Muscle layer of colon (tissue), 2 donors: ENCODE results near the gene SERPINB3.
"Not testable (repeated sequence)": the region's sequence is repeated elsewhere in the genome, so short reads cannot be mapped to it uniquely, and the experiment has no call there.

Experiments used
- H3K27ac ChIP-seq: one replicate; pipeline ENCODE4 v1.7.0; 2013; ENCODE audit warnings: low read depth, mild to moderate bottlenecking, low read length, moderate library complexity
- H3K27me3 ChIP-seq, 2 donors: one replicate each; pipeline ENCODE4 v1.7.0; 2013; ENCODE audit warnings: low read length in 2 of 2, mild to moderate bottlenecking in 2 of 2; ENCODE audit not compliant: insufficient read depth in 2 of 2, control insufficient read depth in 1 of 2
- H3K36me3 ChIP-seq: one replicate; pipeline ENCODE4 v1.7.0; 2013; ENCODE audit warnings: mild to moderate bottlenecking, low read length; ENCODE audit not compliant: insufficient read depth
- H3K4me1 ChIP-seq: one replicate; pipeline ENCODE4 v1.7.0; 2013; ENCODE audit warnings: mild to moderate bottlenecking, low read length; ENCODE audit not compliant: insufficient read depth
- H3K4me3 ChIP-seq, 2 donors: one replicate each; pipeline ENCODE4 v1.7.0; 2013; ENCODE audit warnings: low read length in 2 of 2, low read depth in 1 of 2, mild to moderate bottlenecking in 1 of 2, moderate library complexity in 1 of 2
- H3K9ac ChIP-seq: one replicate; pipeline ENCODE4 v1.7.0; 2013; ENCODE audit warnings: low read length
- H3K9me3 ChIP-seq: one replicate; pipeline ENCODE4 v1.7.0; 2013; ENCODE audit warnings: mild to moderate bottlenecking, low read length
- donor health status: abdominal sarcoma.
- donor health status: Adenocarcinoma of cecum.

Gene SERPINB3

DNA sequence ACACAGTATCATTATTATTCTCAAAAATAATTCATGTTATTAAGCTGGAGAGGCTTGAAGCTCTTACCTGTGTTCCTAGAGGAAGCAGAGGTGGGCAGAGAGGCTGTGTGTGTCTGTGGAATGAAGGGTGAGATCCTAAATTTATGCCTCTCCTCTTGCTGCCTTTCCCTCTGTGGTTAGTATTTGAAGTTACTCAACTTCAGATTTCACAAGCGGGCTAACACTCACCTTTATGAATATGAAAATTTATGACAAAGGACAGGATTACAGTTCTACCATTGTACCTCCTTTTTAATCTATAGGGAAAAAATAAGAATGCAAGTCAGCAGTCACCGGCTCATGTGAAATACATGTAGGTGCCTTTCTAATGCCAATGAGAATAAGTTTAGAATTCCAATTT, 17.6 kb downstream of the SERPINB3 start, which contains the start of gene SERPINB4:
SERPINB4 (minus strand) TSS at position 115 of the 400 bp plus-strand sequence. CDS start 679 bp downstream, outside the sequence.
- H3K9me3 ChIP-seq, H3K4me1 ChIP-seq, H3K27me3 ChIP-seq, H3K27ac ChIP-seq, H3K4me3 ChIP-seq, H3K9ac ChIP-seq, H3K36me3 ChIP-seq: not testable (repeated sequence)

GRCh38 chr18:63642668-63643356, 18.9 kb downstream of the SERPINB3 start:
- not testable (repeated sequence) for H3K4me1 ChIP-seq, H3K27ac ChIP-seq, H3K9ac ChIP-seq, H3K9me3 ChIP-seq, H3K27me3 ChIP-seq, H3K4me3 ChIP-seq, H3K36me3 ChIP-seq

DNA sequence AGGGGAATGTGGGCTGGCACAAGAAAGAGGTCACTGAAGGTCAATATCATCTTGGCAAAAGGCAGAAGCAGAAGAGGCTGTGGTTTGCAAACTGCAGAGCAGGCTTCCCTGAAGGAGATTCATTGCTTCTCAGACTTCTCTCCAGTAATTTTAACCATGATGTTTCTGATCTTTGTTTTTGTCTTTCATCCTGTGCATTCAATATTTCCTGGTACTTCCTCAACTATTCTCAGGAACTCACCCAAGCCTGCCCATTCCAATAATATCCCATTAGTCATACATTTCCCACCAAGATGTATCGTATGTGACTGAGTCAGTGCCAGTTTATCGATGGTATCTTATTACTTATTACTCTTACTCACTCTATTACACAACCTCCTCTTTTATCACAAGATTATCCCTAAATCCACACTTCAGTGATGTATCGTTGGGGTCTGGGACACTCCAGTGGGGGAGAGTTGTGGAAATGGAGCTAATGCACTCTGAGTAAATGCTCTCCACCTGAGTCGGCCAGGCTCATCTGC, 20.5 kb downstream of the SERPINB3 start:
- not testable (repeated sequence) for H3K27ac ChIP-seq, H3K9ac ChIP-seq, H3K4me3 ChIP-seq, H3K27me3 ChIP-seq, H3K36me3 ChIP-seq, H3K9me3 ChIP-seq, H3K4me1 ChIP-seq

GRCh38 chr18:63637703-63638102, 24.0 kb downstream of the SERPINB3 start:
- Histone ChIP-seq H3K36me3 (no peaks in the 10 kb centered on the region), H3K9ac (no peak overlapping the region), H3K27me3 (no peaks in the 10 kb centered on the region)

DNA sequence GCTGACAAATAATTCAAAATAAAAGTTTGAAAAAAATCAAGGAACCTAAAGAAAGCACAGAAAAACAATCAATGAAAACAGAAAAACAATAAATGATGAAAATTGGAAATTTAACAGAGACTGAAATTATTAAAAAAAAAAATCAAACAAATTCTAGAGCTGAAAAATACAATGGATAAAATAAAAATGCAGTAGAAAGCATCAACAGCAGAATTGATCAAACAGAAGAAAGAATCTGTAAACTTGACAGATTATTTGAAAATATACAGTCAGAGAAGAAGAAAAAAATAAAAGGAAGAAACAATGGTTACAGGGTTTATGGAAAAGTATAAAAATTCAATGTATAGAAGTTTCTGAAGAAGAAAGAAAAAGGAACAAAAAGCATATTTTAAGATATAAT, 33.9 kb downstream of the SERPINB3 start:
- Histone ChIP-seq H3K27me3 (no peaks in the 10 kb centered on the region), H3K36me3 (no peaks in the 10 kb centered on the region), H3K27ac (no peak overlapping the region), H3K4me3 (no peak overlapping the region), H3K9me3 (peaks cover 5% of the 10 kb centered on the region), H3K9ac (no peak overlapping the region), H3K4me1 (no peaks in the 10 kb centered on the region)

More at GRCh38 chr18:63637703-63638102, 24.0 kb downstream of the SERPINB3 start:
- Histone ChIP-seq H3K4me1 (no peaks in the 10 kb centered on the region), H3K27ac (no peak overlapping the region), H3K4me3 (no peak overlapping the region), H3K9me3 (peaks cover 4% of the 10 kb centered on the region)

GRCh38 chr18:63626431-63626830, 35.3 kb downstream of the SERPINB3 start:
- Histone ChIP-seq H3K4me3 (no peak overlapping the region), H3K9ac (no peak overlapping the region), H3K27ac (no peak overlapping the region), H3K9me3 (peaks cover 5% of the 10 kb centered on the region), H3K36me3 (no peaks in the 10 kb centered on the region), H3K27me3 (no peaks in the 10 kb centered on the region), H3K4me1 (no peaks in the 10 kb centered on the region)

DNA sequence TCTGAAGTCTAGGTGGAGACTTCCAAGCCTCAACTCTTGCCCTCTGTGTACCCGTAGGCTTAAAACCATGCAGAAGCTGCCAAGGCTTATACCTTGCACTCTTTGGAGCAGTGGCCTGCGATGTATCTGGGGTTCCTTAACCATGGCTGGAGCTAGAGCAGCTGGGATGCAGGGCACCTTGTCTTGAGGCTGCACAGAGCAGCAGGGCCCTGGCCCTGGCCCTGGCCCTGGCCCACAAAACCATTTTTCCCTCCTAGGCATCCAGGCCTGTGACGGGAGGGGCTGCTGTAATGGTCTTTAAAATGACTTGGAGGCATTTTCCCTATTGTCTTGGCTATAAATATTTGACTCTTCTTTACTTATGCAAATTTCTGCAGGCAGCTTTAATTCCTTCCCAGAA, 36.8 kb downstream of the SERPINB3 start:
- Histone ChIP-seq H3K9me3 (peaks cover 5% of the 10 kb centered on the region), H3K27me3 (no peaks in the 10 kb centered on the region), H3K27ac (no peak overlapping the region), H3K36me3 (no peaks in the 10 kb centered on the region), H3K9ac (no peak overlapping the region), H3K4me1 (no peaks in the 10 kb centered on the region), H3K4me3 (no peak overlapping the region)

GRCh38 chr18:63619661-63620060, 42.0 kb downstream of the SERPINB3 start:
- H3K27ac ChIP-seq = no peak overlapping the region

DNA sequence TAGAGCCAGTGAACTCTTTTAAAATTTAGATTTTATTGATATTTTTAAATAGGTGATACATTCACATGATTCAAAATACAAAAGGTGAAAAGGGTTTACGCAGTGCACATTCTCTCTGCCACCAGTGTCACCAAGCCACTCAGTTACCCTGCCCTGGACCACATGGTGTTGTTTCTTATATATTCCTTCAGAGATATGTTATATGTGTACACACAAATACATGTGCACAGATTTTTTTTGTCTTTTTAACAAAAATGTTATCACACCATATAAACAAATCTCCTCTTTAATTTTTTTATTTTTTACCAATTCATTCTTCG, 43.8 kb downstream of the SERPINB3 start:
- H3K36me3 ChIP-seq = no peaks in the 10 kb centered on the region
- no peak overlapping the region for H3K27ac ChIP-seq
- no peaks in the 10 kb centered on the region for H3K27me3 ChIP-seq
- no peak overlapping the region for H3K4me3 ChIP-seq
- H3K9me3 ChIP-seq = no peaks in the 10 kb centered on the region
- peaks cover 6% of the 10 kb centered on the region for H3K4me1 ChIP-seq
- H3K9ac ChIP-seq = no peak overlapping the region

More at GRCh38 chr18:63619661-63620060, 42.0 kb downstream of the SERPINB3 start:
- Histone ChIP-seq H3K4me1 (peaks cover 6% of the 10 kb centered on the region), H3K4me3 (no peak overlapping the region), H3K27me3 (no peaks in the 10 kb centered on the region), H3K9ac (no peak overlapping the region), H3K9me3 (no peaks in the 10 kb centered on the region), H3K36me3 (no peaks in the 10 kb centered on the region)

GRCh38 chr18:63617049-63617914, 44.4 kb downstream of the SERPINB3 start:
- H3K9ac ChIP-seq = no peak overlapping the region
- no peaks in the 10 kb centered on the region for H3K9me3 ChIP-seq
- H3K36me3 ChIP-seq = no peaks in the 10 kb centered on the region
- H3K27me3 ChIP-seq = no peaks in the 10 kb centered on the region
- H3K4me1 ChIP-seq = peaks cover 6% of the 10 kb centered on the region
- no peak overlapping the region for H3K27ac ChIP-seq
- H3K4me3 ChIP-seq = no peak overlapping the region

DNA sequence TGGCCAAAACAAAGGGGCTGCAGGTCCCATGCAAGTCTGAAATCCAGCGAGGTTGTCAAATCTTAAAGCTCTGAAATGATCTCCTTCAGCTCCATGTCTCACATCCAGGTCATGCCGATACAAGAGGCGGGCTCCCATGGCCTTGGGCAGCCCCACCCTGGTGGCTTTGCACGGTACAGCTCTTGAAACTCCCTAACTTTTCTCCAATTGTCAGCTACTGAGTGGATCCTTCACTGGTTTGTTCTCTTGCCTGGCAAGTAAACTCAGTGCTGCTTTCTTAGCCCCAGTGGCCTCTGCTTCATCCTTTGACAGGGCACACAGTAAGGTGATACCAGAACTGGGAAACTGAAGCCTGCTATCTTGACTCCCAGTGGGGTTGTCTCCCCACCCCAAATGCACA, 48.3 kb downstream of the SERPINB3 start:
- Histone ChIP-seq H3K27me3 (no peaks in the 10 kb centered on the region), H3K4me3 (no peak overlapping the region), H3K27ac (no peak overlapping the region), H3K9me3 (no peaks in the 10 kb centered on the region), H3K9ac (no peak overlapping the region), H3K4me1 (peaks cover 6% of the 10 kb centered on the region), H3K36me3 (no peaks in the 10 kb centered on the region)
